Gastrocnemius medialis (tissue), 4 donors: Measurements from ENCODE around the gene HDAC6. TPM values are rescaled to one million over a fixed set of nuclear protein-coding genes. Genes with fewer than 3 reads are reported as not detected.

Experiments
- ATAC-seq, 2 donors: fragments of 150-250 bp; one replicate each; pipeline ENCODE4 v1.9.1; 2016
- DNase-seq, 2 donors: peaks; one replicate each; pipeline ENCODE4 v3.0.0-alpha.2; 2019
- H3K27ac ChIP-seq, 4 donors: fragments of 200-600 bp; sonication (generic); 1 replicate in 1 of 4; 2 replicates in 3 of 4; pipeline ENCODE4 v1.5.1; 2016 to 2018; ENCODE audit warnings: mild to moderate bottlenecking in 2 of 4, moderate library complexity in 1 of 4
- H3K27me3 ChIP-seq, 3 donors: fragments of 200-600 bp; sonication (generic) in 2 of 3; 1 replicate in 1 of 3; 2 replicates in 2 of 3; pipeline versions ENCODE4 v1.5.1 to v1.6.0; 2016 to 2019; ENCODE audit warnings: mild to moderate bottlenecking in 1 of 3, moderate library complexity in 1 of 3
- H3K36me3 ChIP-seq, 2 donors: fragments of 200-600 bp; sonication (generic) in 1 of 2; one replicate each; pipeline ENCODE4 v1.5.1; 2017 to 2018
- H3K4me1 ChIP-seq, 2 donors: fragments of 200-600 bp; sonication (generic) in 1 of 2; one replicate each; pipeline ENCODE4 v1.5.1; 2016 to 2017; ENCODE audit warnings: mild to moderate bottlenecking in 2 of 2
- H3K4me3 ChIP-seq, 4 donors: fragments of 200-600 bp; sonication (generic) in 3 of 4; 1 replicate in 1 of 4; 2 replicates in 3 of 4; pipeline ENCODE4 v1.5.1; 2016 to 2019; ENCODE audit warnings: mild to moderate bottlenecking in 2 of 4
- H3K9me3 ChIP-seq, 3 donors: fragments of 200-600 bp; sonication (generic) in 2 of 3; 1 replicate in 1 of 3; 2 replicates in 2 of 3; pipeline ENCODE4 v1.5.1; 2016 to 2019
- CTCF ChIP-seq, 5 experiments: fragments of 450-650 bp in 3 of 5; fragments of 200-600 bp in 2 of 5; sonication (generic) in 2 of 5; IDR thresholded peaks in 4 of 5; conservative IDR thresholded peaks in 1 of 5; 1 replicate in 4 of 5; 2 replicates in 1 of 5; pipeline ENCODE4 v1.5.1; 2016 to 2019; ENCODE audit warnings: antibody characterized with exemption in 5 of 5, mild to moderate bottlenecking in 3 of 5, moderate library complexity in 3 of 5
- POLR2A ChIP-seq, 2 donors: fragments of 450-650 bp; IDR thresholded peaks; one replicate each; pipeline ENCODE4 v1.6.1; 2017; ENCODE audit warnings: antibody characterized with exemption in 2 of 2, mild to moderate bottlenecking in 2 of 2, moderate library complexity in 2 of 2
- in situ Hi-C, 4 donors: fragments of 200-750 bp; cut with MboI; loops; one replicate each; pipeline versions ENCODE4 v1.15.0 to v1.8.0; 2017; ENCODE audit warnings: low sequenced_read_pairs in 4 of 4
- intact Hi-C: fragments of 100-400 bp; cut with DNase I; formaldehyde crosslinking; loops from one replicate; pipeline ENCODE4 v1.15.1; 2023; ENCODE audit warnings: low total_unique reads
- total RNA-seq, 4 donors: library from RNA; depleted of rRNA; stranded (reverse); fragments of >200 nt; gene quantifications; one replicate each; pipeline versions ENCODE4 v1.1.0 to v1.2.3, GENCODE V29; 2016

HDAC6 gene
- total RNA-seq, 4 donors from 2014 or later = 38.2 to 92.2 (median 61.3) TPM

DNA sequence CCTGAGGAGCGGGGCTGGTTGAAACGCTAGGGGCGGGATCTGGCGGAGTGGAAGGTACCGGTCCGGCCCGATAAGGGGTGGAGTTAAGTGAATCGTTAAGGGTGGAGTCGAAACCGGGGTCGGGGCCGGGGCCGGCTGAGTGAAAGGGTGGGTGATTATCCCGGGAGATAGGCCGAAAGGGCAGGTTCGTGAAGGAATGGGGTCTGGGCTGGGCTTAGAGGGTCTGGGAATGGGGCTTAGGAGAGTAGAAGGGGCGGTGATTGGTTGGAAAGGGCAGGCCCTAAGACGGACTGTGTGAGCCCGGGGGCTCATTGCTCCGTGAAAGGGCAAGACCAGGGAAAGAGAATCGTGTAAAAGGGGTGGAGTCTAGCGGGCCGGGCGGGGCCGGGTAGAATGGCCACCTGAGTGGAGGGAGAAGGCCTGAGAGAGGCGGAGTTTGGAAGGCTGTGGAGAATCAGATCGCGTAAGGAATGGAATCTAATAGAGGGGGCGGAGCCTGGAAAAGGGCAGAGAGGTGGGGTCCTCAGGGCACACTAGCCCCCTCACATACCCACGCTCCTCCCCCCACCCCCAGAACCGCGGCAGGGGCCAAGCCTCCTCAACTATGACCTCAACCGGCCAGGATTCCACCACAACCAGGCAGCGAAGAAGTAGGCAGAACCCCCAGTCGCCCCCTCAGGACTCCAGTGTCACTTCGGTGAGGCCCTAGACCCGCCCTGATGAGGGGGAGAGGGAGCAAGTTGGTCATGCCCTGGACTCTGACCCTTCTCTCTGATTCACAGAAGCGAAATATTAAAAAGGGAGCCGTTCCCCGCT is 430 bp downstream of the HDAC6 start:
- H3K36me3 ChIP-seq = no peaks in the 10 kb centered on the region
- intact Hi-C loops = loop anchor here (1.0 to 10.0 kb wide), 11 partner anchors 65 to 777 kb away; partner anchors contain the start of genes GPKOW, OTUD5, PRICKLE3 and TBC1D25
- no peaks in the 10 kb centered on the region for H3K9me3 ChIP-seq
- peak; percentile 61 to 82 for DNase-seq
- H3K27me3 ChIP-seq = no peaks in the 10 kb centered on the region
- peak overlapping the region; percentile 61 to 72 (median 68) for H3K4me3 ChIP-seq
- H3K4me1 ChIP-seq = peaks cover 5 to 6% of the 10 kb centered on the region in 2 donors
- peak overlapping the region; percentile 90 to 99 (median 96) for H3K27ac ChIP-seq
- peak in 1 of 5 experiments; percentile 29 for TF ChIP-seq CTCF (IDR thresholded peaks at IDR 0.05 in 4 of 5, conservative IDR thresholded peaks at IDR 0.05 in 1 of 5)
- peak; percentile 65 to 76 for TF ChIP-seq POLR2A (IDR thresholded peaks at IDR 0.05)
- in situ Hi-C loops = loop anchor here in 2 of 4 donors (10.0 to 25.0 kb wide), 3 partner anchors 57 to 140 kb away; partner anchors contain the start of genes PQBP1 (in 1 of the 2) and TIMM17B (in 1 of the 2)
- ATAC-seq = peak; percentile 69 to 79

- peak overlapping the region; percentile 90 to 99 (median 96) for H3K27ac ChIP-seq
- DNase-seq = no peak
- peaks cover 5 to 6% of the 10 kb centered on the region in 2 donors for H3K4me1 ChIP-seq
- no peak for ATAC-seq
- TF ChIP-seq POLR2A (IDR thresholded peaks at IDR 0.05) = no peak
- no peak for TF ChIP-seq CTCF (IDR thresholded peaks at IDR 0.05 in 4 of 5, conservative IDR thresholded peaks at IDR 0.05 in 1 of 5)
- no peaks in the 10 kb centered on the region for H3K36me3 ChIP-seq
- peak overlapping the region; percentile 61 to 72 (median 68) for H3K4me3 ChIP-seq
- H3K27me3 ChIP-seq = no peaks in the 10 kb centered on the region
- in situ Hi-C loops = loop anchor here in 2 of 4 donors (10.0 to 25.0 kb wide), 3 partner anchors 58 to 141 kb away; partner anchors contain the start of genes PQBP1 (in 1 of the 2) and TIMM17B (in 1 of the 2)
- H3K9me3 ChIP-seq = no peaks in the 10 kb centered on the region
- intact Hi-C loops = loop anchor here (1.0 to 10.0 kb wide), 11 partner anchors 66 to 778 kb away; partner anchors contain the start of genes GPKOW, OTUD5, PRICKLE3 and TBC1D25
These were observed 986 bp downstream of the HDAC6 start for GRCh38 chrX:48802905-48803200.

DNA sequence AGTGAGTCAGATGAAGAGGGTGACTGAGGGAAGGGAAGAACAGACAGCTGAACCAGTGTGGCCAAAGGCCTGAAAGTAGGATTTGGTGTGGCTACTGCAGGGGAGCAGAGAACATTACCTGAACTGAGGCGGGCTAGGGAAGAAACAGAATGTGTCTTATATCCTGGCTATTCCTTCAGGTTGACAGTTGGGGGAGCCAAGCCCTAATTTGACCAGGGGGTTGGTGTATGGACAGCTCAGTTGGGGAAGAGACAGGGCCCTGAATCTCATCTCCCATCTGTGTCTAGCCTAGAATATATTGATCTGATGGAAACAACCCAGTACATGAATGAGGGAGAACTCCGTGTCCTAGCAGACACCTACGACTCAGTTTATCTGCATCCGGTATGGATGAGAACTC is 4.2 kb downstream of the HDAC6 start:
- ATAC-seq = no peak
- H3K9me3 ChIP-seq = no peaks in the 10 kb centered on the region
- H3K27ac ChIP-seq = no peak overlapping the region
- intact Hi-C loops (loop anchor here (10.0 kb wide), 2 partner anchors 271 to 781 kb away; partner anchors contain the start of gene TBC1D25), in situ Hi-C loops (loop anchor here in 2 of 4 donors (10.0 to 25.0 kb wide), 3 partner anchors 61 to 144 kb away; partner anchors contain the start of genes PQBP1 (in 1 of the 2) and TIMM17B (in 1 of the 2))
- no peak for DNase-seq
- H3K4me3 ChIP-seq = no peak overlapping the region
- TF ChIP-seq CTCF (IDR thresholded peaks at IDR 0.05 in 4 of 5, conservative IDR thresholded peaks at IDR 0.05 in 1 of 5) (no peak), POLR2A (IDR thresholded peaks at IDR 0.05) (no peak)
- peaks cover 0 to 6% of the 10 kb centered on the region in 2 donors for H3K36me3 ChIP-seq
- H3K4me1 ChIP-seq = peaks cover 0 to 6% of the 10 kb centered on the region in 2 donors
- H3K27me3 ChIP-seq = no peaks in the 10 kb centered on the region

- Histone ChIP-seq H3K4me1 (no peaks in the 10 kb centered on the region), H3K27me3 (no peaks in the 10 kb centered on the region), H3K36me3 (peaks cover 0 to 14% of the 10 kb centered on the region in 2 donors), H3K4me3 (no peak overlapping the region), H3K27ac (no peak overlapping the region), H3K9me3 (no peaks in the 10 kb centered on the region)
- no peak for ATAC-seq
- in situ Hi-C loops = loop anchor here in 1 of 4 donors (25.0 kb wide), 1 partner anchor 151 kb away; no protein-coding TSS in a partner anchor
- intact Hi-C loops = no loop called here
- no peak for TF ChIP-seq CTCF (IDR thresholded peaks at IDR 0.05 in 4 of 5, conservative IDR thresholded peaks at IDR 0.05 in 1 of 5)
- TF ChIP-seq POLR2A (IDR thresholded peaks at IDR 0.05) = no peak
- no peak for DNase-seq
These were observed 11.8 kb downstream of the HDAC6 start for GRCh38 chrX:48813644-48814043.
